Measurements from ENCODE around the gene TCF4.

Gene TCF4

DNA sequence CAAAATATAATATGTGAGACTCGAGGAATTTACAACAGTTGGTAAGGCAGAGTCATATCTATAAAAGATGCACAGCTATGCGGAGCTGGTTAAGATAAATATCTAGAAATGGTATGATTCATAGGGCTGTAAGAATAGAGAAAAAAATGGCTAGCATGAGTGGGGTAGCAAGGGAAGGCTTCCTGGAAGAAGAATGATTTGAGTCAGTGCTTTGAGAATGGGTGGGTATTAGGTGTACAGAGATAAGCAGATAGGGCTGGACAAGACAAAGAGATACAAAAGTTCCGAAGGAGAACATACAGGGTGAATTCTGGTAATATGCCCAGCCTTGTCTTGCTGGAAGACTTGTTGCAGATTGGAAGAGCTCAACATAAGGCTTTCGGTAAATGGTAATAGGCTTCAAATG lies 337.2 kb downstream of the TCF4 start:
- peaks cover 16% of the 10 kb centered on the region for H3F3A ChIP-seq (ENCODE audit: insufficient read depth, low read length)
- no peak for TF ChIP-seq EZH2phosphoT487 (IDR thresholded peaks at IDR 0.05; ENCODE audit: low read length)
- TF ChIP-seq, protein P1, sequence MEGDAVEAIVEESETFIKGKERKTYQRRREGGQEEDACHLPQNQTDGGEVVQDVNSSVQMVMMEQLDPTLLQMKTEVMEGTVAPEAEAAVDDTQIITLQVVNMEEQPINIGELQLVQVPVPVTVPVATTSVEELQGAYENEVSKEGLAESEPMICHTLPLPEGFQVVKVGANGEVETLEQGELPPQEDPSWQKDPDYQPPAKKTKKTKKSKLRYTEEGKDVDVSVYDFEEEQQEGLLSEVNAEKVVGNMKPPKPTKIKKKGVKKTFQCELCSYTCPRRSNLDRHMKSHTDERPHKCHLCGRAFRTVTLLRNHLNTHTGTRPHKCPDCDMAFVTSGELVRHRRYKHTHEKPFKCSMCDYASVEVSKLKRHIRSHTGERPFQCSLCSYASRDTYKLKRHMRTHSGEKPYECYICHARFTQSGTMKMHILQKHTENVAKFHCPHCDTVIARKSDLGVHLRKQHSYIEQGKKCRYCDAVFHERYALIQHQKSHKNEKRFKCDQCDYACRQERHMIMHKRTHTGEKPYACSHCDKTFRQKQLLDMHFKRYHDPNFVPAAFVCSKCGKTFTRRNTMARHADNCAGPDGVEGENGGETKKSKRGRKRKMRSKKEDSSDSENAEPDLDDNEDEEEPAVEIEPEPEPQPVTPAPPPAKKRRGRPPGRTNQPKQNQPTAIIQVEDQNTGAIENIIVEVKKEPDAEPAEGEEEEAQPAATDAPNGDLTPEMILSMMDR (IDR thresholded peaks at IDR 0.05; ENCODE audit: low read length), result no peak
- TF ChIP-seq EZH2 (optimal IDR thresholded peaks at IDR 0.05; ENCODE audit: low read depth, low read length), result no peak
- no peaks in the 10 kb centered on the region for H3K9me3 ChIP-seq (replicated peaks; ENCODE audit: insufficient read depth, low read length)
- H2AFZ ChIP-seq (ENCODE audit: low read length), result no peak overlapping the region
- H4K20me1 ChIP-seq (ENCODE audit: insufficient read depth, low read length), result no peaks in the 10 kb centered on the region
- no peak overlapping the region for H3K27ac ChIP-seq (ENCODE audit: low read length)
- peaks cover 54% of the 10 kb centered on the region for H3K79me2 ChIP-seq (ENCODE audit: low read length)
- no peaks in the 10 kb centered on the region for H3K9me2 ChIP-seq (replicated peaks; ENCODE audit: insufficient read depth, low read length)
- no peak overlapping the region for H3K4me2 ChIP-seq (ENCODE audit: low read depth, low read length)
- H3K27me3 ChIP-seq (replicated peaks; ENCODE audit: insufficient read depth, low read length), result no peaks in the 10 kb centered on the region
- no peak for DNase-seq
- H3K4me1 ChIP-seq (ENCODE audit: low read length), result peaks cover 27% of the 10 kb centered on the region
- H3K4me3 ChIP-seq (ENCODE audit: low read length), result no peak overlapping the region
- H3K36me3 ChIP-seq (replicated peaks; ENCODE audit: insufficient read depth, low read length), result peaks cover 11% of the 10 kb centered on the region; the same call in 1 of the 2 replicates
- H3K9ac ChIP-seq (ENCODE audit: low read length), result no peak overlapping the region

DNA sequence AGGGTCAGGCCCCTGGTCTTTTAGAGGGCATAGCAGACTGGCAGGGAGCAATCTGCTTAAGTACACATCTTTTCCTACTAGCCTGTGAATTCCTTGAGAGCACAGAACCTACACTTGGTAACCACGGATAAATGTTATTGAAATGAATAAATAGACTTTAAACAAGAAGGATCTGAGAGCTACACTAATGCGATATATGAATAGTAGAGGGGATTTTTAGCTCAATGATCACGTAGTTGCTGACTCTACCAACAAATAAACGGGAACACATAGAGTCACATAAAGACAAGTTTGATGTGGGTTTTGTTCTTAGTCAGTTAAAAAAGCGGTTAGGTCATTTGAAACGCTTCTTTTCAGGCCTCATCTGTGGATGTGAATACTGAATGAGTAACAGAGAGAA lies 338.4 kb downstream of the TCF4 start:
- H3K9me2 ChIP-seq (replicated peaks; ENCODE audit: insufficient read depth, low read length), result no peaks in the 10 kb centered on the region
- TF ChIP-seq, protein P1 (IDR thresholded peaks at IDR 0.05; ENCODE audit: low read length), result no peak
- TF ChIP-seq EZH2 (optimal IDR thresholded peaks at IDR 0.05; ENCODE audit: low read depth, low read length), result no peak
- H2AFZ ChIP-seq (ENCODE audit: low read length), result no peak overlapping the region
- peaks cover 10% of the 10 kb centered on the region; the same call in 1 of the 2 replicates for H3K36me3 ChIP-seq (replicated peaks; ENCODE audit: insufficient read depth, low read length)
- no peak overlapping the region for H3K4me3 ChIP-seq (ENCODE audit: low read length)
- no peak overlapping the region for H3K4me2 ChIP-seq (ENCODE audit: low read depth, low read length)
- no peak overlapping the region for H3K27ac ChIP-seq (ENCODE audit: low read length)
- no peaks in the 10 kb centered on the region for H4K20me1 ChIP-seq (ENCODE audit: insufficient read depth, low read length)
- no peaks in the 10 kb centered on the region for H3K9me3 ChIP-seq (replicated peaks; ENCODE audit: insufficient read depth, low read length)
- no peak overlapping the region for H3K9ac ChIP-seq (ENCODE audit: low read length)
- H3K4me1 ChIP-seq (ENCODE audit: low read length), result peaks cover 25% of the 10 kb centered on the region
- H3K27me3 ChIP-seq (replicated peaks; ENCODE audit: insufficient read depth, low read length), result no peaks in the 10 kb centered on the region
- peaks cover 16% of the 10 kb centered on the region for H3F3A ChIP-seq (ENCODE audit: insufficient read depth, low read length)
- peaks cover 46% of the 10 kb centered on the region for H3K79me2 ChIP-seq (ENCODE audit: low read length)
- DNase-seq, result no peak

DNA sequence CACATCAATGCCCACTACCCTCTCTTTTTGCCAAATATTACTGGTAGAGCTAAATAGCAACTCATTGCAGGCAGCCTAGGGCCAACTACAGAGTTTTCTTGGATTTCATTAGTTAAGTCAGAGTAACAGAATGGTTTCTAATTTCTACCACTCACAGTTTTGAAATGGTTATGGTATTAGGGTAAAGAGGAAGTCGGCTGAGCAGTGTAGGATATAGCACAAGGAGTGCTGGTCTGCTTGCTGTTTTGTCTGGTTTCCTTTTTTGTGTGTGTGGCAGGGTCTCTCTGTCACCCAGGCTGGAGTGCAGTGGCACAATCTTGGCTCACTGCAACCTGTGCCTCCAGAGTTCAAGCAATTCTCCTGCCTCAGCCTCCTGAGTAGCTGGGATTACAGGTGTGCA lies 339.5 kb downstream of the TCF4 start:
- DNase-seq, result no peak
- Histone ChIP-seq H3K9me3 (replicated peaks; ENCODE audit: insufficient read depth, low read length) (no peaks in the 10 kb centered on the region), H3K27ac (ENCODE audit: low read length) (no peak overlapping the region), H3K27me3 (replicated peaks; ENCODE audit: insufficient read depth, low read length) (no peaks in the 10 kb centered on the region), H3K9ac (ENCODE audit: low read length) (no peak overlapping the region), H3K9me2 (replicated peaks; ENCODE audit: insufficient read depth, low read length) (no peaks in the 10 kb centered on the region), H3F3A (ENCODE audit: insufficient read depth, low read length) (peaks cover 10% of the 10 kb centered on the region), H3K4me1 (ENCODE audit: low read length) (peaks cover 15% of the 10 kb centered on the region), H2AFZ (ENCODE audit: low read length) (no peak overlapping the region), H3K4me3 (ENCODE audit: low read length) (no peak overlapping the region), H3K4me2 (ENCODE audit: low read depth, low read length) (no peak overlapping the region), H4K20me1 (ENCODE audit: insufficient read depth, low read length) (no peaks in the 10 kb centered on the region), H3K36me3 (replicated peaks; ENCODE audit: insufficient read depth, low read length) (0 out of 2 replicates have a peak, but pooled peaks cover 2% of the 10 kb centered on the region), H3K79me2 (ENCODE audit: low read length) (peaks cover 43% of the 10 kb centered on the region)
- TF ChIP-seq EZH2phosphoT487 (IDR thresholded peaks at IDR 0.05; ENCODE audit: low read length) (no peak), EZH2 (optimal IDR thresholded peaks at IDR 0.05; ENCODE audit: low read depth, low read length) (no peak)
- TF ChIP-seq, protein P1 (IDR thresholded peaks at IDR 0.05; ENCODE audit: low read length), result no peak
